Ectodermal cell (in vitro differentiated cells): Measurements from ENCODE around the gene ZCCHC17.

ENCODE experiments used
- H3K27ac ChIP-seq: 2 replicates; pipeline ENCODE4 v1.7.0; 2013; ENCODE audit warnings: mild to moderate bottlenecking, low read depth, low read length; ENCODE audit not compliant: insufficient read depth, poor library complexity, severe bottlenecking
- H3K27me3 ChIP-seq: 2 replicates; pipeline ENCODE4 v1.7.0; 2013; ENCODE audit warnings: mild to moderate bottlenecking, low read length; ENCODE audit not compliant: insufficient read depth, control insufficient read depth, poor library complexity, severe bottlenecking
- H3K36me3 ChIP-seq: one replicate; pipeline ENCODE4 v1.7.0; 2013; ENCODE audit warnings: low read length; ENCODE audit not compliant: control insufficient read depth, insufficient read depth
- H3K4me1 ChIP-seq: one replicate; pipeline ENCODE4 v1.7.0; 2013; ENCODE audit warnings: low read length; ENCODE audit not compliant: control insufficient read depth, insufficient read depth
- H3K4me3 ChIP-seq: 2 replicates; pipeline ENCODE4 v1.7.0; 2013; ENCODE audit warnings: low read depth, low read length, control low read depth; ENCODE audit not compliant: insufficient read depth
- H3K9me3 ChIP-seq: 2 replicates; pipeline ENCODE4 v1.7.0; 2013; ENCODE audit warnings: mild to moderate bottlenecking, low read length, moderate library complexity; ENCODE audit not compliant: control insufficient read depth
- WGBS, 2 experiments: methylation state at CpG; one replicate each; pipeline ENCODE4 v1.1.7; 2013; ENCODE audit warnings: missing lambda C conversion rate in 2 of 2; 5-methylcytosine and 5-hydroxymethylcytosine counted together

The ZCCHC17 gene

GRCh38 chr1:31400393-31400792 lies 103.6 kb downstream of the ZCCHC17 start:
- 88 to 90% methylated on average over 3 of the region's 3 CpGs for WGBS, 2 experiments
- no peaks in the 10 kb centered on the region for H3K4me1 ChIP-seq

GRCh38 chr1:31401241-31401640 lies 104.4 kb downstream of the ZCCHC17 start:
- no peaks in the 10 kb centered on the region for H3K36me3 ChIP-seq
- H3K27ac ChIP-seq: no peak overlapping the region
- H3K27me3 ChIP-seq: no peaks in the 10 kb centered on the region
- no peaks in the 10 kb centered on the region for H3K4me1 ChIP-seq
- no peaks in the 10 kb centered on the region for H3K9me3 ChIP-seq
- WGBS, 2 experiments: 75 to 77% methylated on average over 2 of the region's 2 CpGs
- no peak overlapping the region for H3K4me3 ChIP-seq

More at GRCh38 chr1:31400393-31400792, 103.6 kb downstream of the ZCCHC17 start:
- no peak overlapping the region for H3K27ac ChIP-seq
- H3K27me3 ChIP-seq: peaks cover 4% of the 10 kb centered on the region
- no peak overlapping the region for H3K4me3 ChIP-seq
- no peaks in the 10 kb centered on the region for H3K9me3 ChIP-seq
- H3K36me3 ChIP-seq: no peaks in the 10 kb centered on the region

- Histone ChIP-seq H3K9me3 (no peaks in the 10 kb centered on the region), H3K4me3 (no peak overlapping the region), H3K4me1 (no peaks in the 10 kb centered on the region), H3K27ac (no peak overlapping the region), H3K36me3 (no peaks in the 10 kb centered on the region), H3K27me3 (no peaks in the 10 kb centered on the region)
- WGBS, 2 experiments: 95 to 98% methylated on average over 6 of the region's 6 CpGs
These were observed 108.9 kb downstream of the ZCCHC17 start for GRCh38 chr1:31405578-31406245.

- Histone ChIP-seq H3K27me3 (peaks cover 10% of the 10 kb centered on the region), H3K9me3 (no peaks in the 10 kb centered on the region), H3K4me3 (no peak overlapping the region), H3K36me3 (no peaks in the 10 kb centered on the region), H3K4me1 (no peaks in the 10 kb centered on the region), H3K27ac (no peak overlapping the region)
- 90 to 92% methylated on average over 18 of the region's 18 CpGs for WGBS, 2 experiments
These were observed 110.3 kb downstream of the ZCCHC17 start for GRCh38 chr1:31407029-31407626.

- whole genome bisulfite sequencing, 2 experiments: 86 to 97% methylated on average over 5 of the region's 5 CpGs
- H3K27me3 ChIP-seq: peaks cover 27% of the 10 kb centered on the region
- H3K36me3 ChIP-seq: no peaks in the 10 kb centered on the region
- H3K9me3 ChIP-seq: no peaks in the 10 kb centered on the region
- H3K4me3 ChIP-seq: no peak overlapping the region
- peaks cover 4% of the 10 kb centered on the region for H3K4me1 ChIP-seq
- H3K27ac ChIP-seq: no peak overlapping the region
These were observed 112.0 kb downstream of the ZCCHC17 start for GRCh38 chr1:31408788-31409318.

- H3K27ac ChIP-seq: no peak overlapping the region
- no peaks in the 10 kb centered on the region for H3K36me3 ChIP-seq
- peaks cover 27% of the 10 kb centered on the region for H3K27me3 ChIP-seq
- no peaks in the 10 kb centered on the region for H3K9me3 ChIP-seq
- H3K4me3 ChIP-seq: no peak overlapping the region
- WGBS, 2 experiments: 86% methylated on average over 6 of the region's 6 CpGs
- peaks cover 9% of the 10 kb centered on the region for H3K4me1 ChIP-seq
These were observed 113.4 kb downstream of the ZCCHC17 start for GRCh38 chr1:31409946-31410858.

- Histone ChIP-seq H3K27ac (no peak overlapping the region), H3K4me1 (peaks cover 13% of the 10 kb centered on the region), H3K36me3 (no peaks in the 10 kb centered on the region), H3K9me3 (no peaks in the 10 kb centered on the region), H3K27me3 (peaks cover 27% of the 10 kb centered on the region), H3K4me3 (no peak overlapping the region)
- 88% methylated on average over 4 of the region's 4 CpGs for WGBS, 2 experiments
These were observed 114.0 kb downstream of the ZCCHC17 start for GRCh38 chr1:31410871-31411270.

- no peak overlapping the region for H3K4me3 ChIP-seq
- 72 to 77% methylated on average over 2 of the region's 2 CpGs for WGBS, 2 experiments
These were observed 115.4 kb downstream of the ZCCHC17 start for GRCh38 chr1:31412205-31412604.

GRCh38 chr1:31412732-31413404 lies 116.0 kb downstream of the ZCCHC17 start, which contains the start of gene SERINC2:
Gene SERINC2, plus strand, starts transcription at chr1:31413213. Its CDS starts 53 bp downstream, at chr1:31413266.
- WGBS, 2 experiments: 4% methylated on average over 63 of the region's 63 CpGs
- no peak within 1 kb of the TSS for H3K27ac ChIP-seq

More at GRCh38 chr1:31412205-31412604, 115.4 kb downstream of the ZCCHC17 start:
- H3K27me3 ChIP-seq: peaks cover 27% of the 10 kb centered on the region
- H3K36me3 ChIP-seq: no peaks in the 10 kb centered on the region
- H3K27ac ChIP-seq: no peak overlapping the region
- H3K9me3 ChIP-seq: no peaks in the 10 kb centered on the region
- H3K4me1 ChIP-seq: peaks cover 19% of the 10 kb centered on the region

More at GRCh38 chr1:31412732-31413404, 116.0 kb downstream of the ZCCHC17 start, which contains the start of gene SERINC2:
- H3K4me1 ChIP-seq: peaks cover 19% of the 10 kb centered on the region
- peaks cover 27% of the 10 kb centered on the region for H3K27me3 ChIP-seq
- H3K36me3 ChIP-seq: no peaks in the 10 kb centered on the region
- peak within 1 kb of the TSS; percentile 81 for H3K4me3 ChIP-seq
- H3K9me3 ChIP-seq: no peaks in the 10 kb centered on the region
